ENCODE results near the gene ZSWIM4. TPM values are rescaled to one million over a fixed set of nuclear protein-coding genes. Genes with fewer than 3 reads are reported as not detected.

The ZSWIM4 gene
- polyA plus RNA-seq, 2 of the 4 experiments (the other 2 are of a cell fraction) = 1.6 to 3.4 TPM

DNA sequence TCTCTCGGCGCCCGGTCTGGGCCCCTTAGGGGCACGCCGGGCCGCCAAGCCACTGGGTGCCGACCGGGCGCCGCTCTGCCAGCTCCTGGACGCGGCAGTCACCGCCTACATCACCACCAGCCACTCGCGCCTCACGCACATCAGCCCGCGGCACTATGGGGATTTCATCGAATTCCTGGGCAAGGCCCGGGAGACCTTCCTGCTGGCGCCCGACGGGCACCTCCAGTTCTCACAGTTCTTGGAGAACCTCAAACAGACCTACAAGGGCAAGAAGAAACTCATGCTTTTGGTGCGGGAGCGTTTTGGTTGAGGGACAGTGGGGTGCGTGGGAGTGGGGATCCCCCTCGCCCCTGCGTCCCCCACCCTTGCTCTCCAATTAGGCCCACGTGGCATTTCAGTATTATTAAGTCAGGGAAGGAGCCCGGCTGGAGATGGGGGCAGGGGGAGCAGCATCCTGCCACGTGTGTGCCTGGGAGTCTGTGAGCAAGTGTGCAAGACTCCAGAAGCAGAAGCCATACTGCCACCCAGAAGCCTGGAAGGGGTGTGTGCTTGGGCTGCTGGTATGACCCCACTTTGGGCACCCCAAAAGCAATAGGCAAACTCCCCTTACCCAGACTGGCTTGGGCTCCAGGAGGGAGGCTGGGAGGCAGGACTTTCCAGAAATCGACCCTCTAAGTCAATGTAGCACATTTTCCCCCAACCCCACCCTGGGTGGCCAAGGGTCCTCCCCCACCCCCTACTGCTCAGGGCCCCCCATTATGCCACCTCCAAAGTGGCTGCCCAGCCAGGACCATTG is 35.7 kb downstream of the ZSWIM4 start (continued):
- TF ChIP-seq, protein P1, sequence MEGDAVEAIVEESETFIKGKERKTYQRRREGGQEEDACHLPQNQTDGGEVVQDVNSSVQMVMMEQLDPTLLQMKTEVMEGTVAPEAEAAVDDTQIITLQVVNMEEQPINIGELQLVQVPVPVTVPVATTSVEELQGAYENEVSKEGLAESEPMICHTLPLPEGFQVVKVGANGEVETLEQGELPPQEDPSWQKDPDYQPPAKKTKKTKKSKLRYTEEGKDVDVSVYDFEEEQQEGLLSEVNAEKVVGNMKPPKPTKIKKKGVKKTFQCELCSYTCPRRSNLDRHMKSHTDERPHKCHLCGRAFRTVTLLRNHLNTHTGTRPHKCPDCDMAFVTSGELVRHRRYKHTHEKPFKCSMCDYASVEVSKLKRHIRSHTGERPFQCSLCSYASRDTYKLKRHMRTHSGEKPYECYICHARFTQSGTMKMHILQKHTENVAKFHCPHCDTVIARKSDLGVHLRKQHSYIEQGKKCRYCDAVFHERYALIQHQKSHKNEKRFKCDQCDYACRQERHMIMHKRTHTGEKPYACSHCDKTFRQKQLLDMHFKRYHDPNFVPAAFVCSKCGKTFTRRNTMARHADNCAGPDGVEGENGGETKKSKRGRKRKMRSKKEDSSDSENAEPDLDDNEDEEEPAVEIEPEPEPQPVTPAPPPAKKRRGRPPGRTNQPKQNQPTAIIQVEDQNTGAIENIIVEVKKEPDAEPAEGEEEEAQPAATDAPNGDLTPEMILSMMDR (IDR thresholded peaks at IDR 0.05) = no peak
- TF ChIP-seq ZNF302 (CRISPR knock-in tag; IDR thresholded peaks at IDR 0.05) (no peak), TFCP2L1 (CRISPR knock-in tag; IDR thresholded peaks at IDR 0.05) (peak; percentile 30; the same call in 1 of the 2 replicates), MAFK (IDR thresholded peaks at IDR 0.05; ENCODE audit: partially characterized antibody) (no peak), EHF (CRISPR knock-in tag; IDR thresholded peaks at IDR 0.05) (peak; percentile 65), FOXS1 (CRISPR knock-in tag; IDR thresholded peaks at IDR 0.05) (no peak), BHLHE40 (IDR thresholded peaks at IDR 0.05; ENCODE audit: low read depth, low read length) (no peak), POLR2AphosphoS2 (conservative IDR thresholded peaks at IDR 0.05; ENCODE audit: low read length) (no peak), RARB (CRISPR knock-in tag; IDR thresholded peaks at IDR 0.05) (peak; percentile 62; the same call in 1 of the 2 replicates), PHF8 (IDR thresholded peaks at IDR 0.05; ENCODE audit: borderline replicate concordance, low read depth) (no peak), MAZ (IDR thresholded peaks at IDR 0.05; ENCODE audit: borderline replicate concordance, low read depth, low read length) (no peak), CHD2 (IDR thresholded peaks at IDR 0.05; ENCODE audit: low read length, partially characterized antibody) (peak; percentile 29), RNF2 (IDR thresholded peaks at IDR 0.05; ENCODE audit: borderline replicate concordance, low read depth) (no peak)
- TF ChIP-seq, protein P2, sequence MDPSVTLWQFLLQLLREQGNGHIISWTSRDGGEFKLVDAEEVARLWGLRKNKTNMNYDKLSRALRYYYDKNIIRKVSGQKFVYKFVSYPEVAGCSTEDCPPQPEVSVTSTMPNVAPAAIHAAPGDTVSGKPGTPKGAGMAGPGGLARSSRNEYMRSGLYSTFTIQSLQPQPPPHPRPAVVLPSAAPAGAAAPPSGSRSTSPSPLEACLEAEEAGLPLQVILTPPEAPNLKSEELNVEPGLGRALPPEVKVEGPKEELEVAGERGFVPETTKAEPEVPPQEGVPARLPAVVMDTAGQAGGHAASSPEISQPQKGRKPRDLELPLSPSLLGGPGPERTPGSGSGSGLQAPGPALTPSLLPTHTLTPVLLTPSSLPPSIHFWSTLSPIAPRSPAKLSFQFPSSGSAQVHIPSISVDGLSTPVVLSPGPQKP (IDR thresholded peaks at IDR 0.05; ENCODE audit: low read depth, low read length) = no peak
- TF ChIP-seq, protein P3, sequence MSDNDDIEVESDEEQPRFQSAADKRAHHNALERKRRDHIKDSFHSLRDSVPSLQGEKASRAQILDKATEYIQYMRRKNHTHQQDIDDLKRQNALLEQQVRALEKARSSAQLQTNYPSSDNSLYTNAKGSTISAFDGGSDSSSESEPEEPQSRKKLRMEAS (IDR thresholded peaks at IDR 0.05) = no peak
- TF ChIP-seq, protein P4, sequence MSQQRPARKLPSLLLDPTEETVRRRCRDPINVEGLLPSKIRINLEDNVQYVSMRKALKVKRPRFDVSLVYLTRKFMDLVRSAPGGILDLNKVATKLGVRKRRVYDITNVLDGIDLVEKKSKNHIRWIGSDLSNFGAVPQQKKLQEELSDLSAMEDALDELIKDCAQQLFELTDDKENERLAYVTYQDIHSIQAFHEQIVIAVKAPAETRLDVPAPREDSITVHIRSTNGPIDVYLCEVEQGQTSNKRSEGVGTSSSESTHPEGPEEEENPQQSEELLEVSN (IDR thresholded peaks at IDR 0.05; ENCODE audit: borderline replicate concordance, low read depth) = no peak
- TF ChIP-seq, protein P5, sequence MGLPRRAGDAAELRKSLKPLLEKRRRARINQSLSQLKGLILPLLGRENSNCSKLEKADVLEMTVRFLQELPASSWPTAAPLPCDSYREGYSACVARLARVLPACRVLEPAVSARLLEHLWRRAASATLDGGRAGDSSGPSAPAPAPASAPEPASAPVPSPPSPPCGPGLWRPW (IDR thresholded peaks at IDR 0.05) = no peak
- TF ChIP-seq, protein P6, sequence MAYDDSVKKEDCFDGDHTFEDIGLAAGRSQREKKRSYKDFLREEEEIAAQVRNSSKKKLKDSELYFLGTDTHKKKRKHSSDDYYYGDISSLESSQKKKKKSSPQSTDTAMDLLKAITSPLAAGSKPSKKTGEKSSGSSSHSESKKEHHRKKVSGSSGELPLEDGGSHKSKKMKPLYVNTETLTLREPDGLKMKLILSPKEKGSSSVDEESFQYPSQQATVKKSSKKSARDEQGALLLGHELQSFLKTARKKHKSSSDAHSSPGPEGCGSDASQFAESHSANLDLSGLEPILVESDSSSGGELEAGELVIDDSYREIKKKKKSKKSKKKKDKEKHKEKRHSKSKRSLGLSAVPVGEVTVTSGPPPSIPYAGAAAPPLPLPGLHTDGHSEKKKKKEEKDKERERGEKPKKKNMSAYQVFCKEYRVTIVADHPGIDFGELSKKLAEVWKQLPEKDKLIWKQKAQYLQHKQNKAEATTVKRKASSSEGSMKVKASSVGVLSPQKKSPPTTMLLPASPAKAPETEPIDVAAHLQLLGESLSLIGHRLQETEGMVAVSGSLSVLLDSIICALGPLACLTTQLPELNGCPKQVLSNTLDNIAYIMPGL (CRISPR knock-in tag; IDR thresholded peaks at IDR 0.05; ENCODE audit: borderline replicate concordance) = no peak

All from A549 (cell line).